ENCODE results near the gene SOCS2. TPM values are rescaled to one million over a fixed set of nuclear protein-coding genes. Genes with fewer than 3 reads are reported as not detected.
A peak's percentile ranks its signal among the peaks of the same experiment; 100 is the strongest.

Gene SOCS2
- total RNA-seq, 1 experiment from 2014 or later: 15.2 TPM

GRCh38 chr12:93573552-93574223 is 1.2 kb downstream of the SOCS2 start:
- DNase-seq (ENCODE audit: low read depth, low spot score): no peak
- TF ChIP-seq CBX3 (IDR thresholded peaks at IDR 0.05; ENCODE audit: low read depth) (no peak), CEBPB (IDR thresholded peaks at IDR 0.05; ENCODE audit: low read depth) (no peak), ZFX (IDR thresholded peaks at IDR 0.05) (no peak), ELF1 (IDR thresholded peaks at IDR 0.05; ENCODE audit: borderline replicate concordance, low read depth) (no peak)
- H3K79me2 ChIP-seq (ENCODE audit: insufficient read depth, low read length): peaks cover 26% of the 10 kb centered on the region

GRCh38 chr12:93577222-93577621 is 4.7 kb downstream of the SOCS2 start:
- BruUV-seq (replicated peaks): no TSS peak
- no peak for DNase-seq (ENCODE audit: low read depth, low spot score)
- no peak for TF ChIP-seq SP1 (IDR thresholded peaks at IDR 0.05; ENCODE audit: low read depth)
- no peak for TF ChIP-seq POLR2AphosphoS5 (IDR thresholded peaks at IDR 0.05; ENCODE audit: low read depth, low read length)
- TF ChIP-seq CBX3 (IDR thresholded peaks at IDR 0.05; ENCODE audit: low read depth): no peak
- ChIA-PET RAD21 (ENCODE audit: low non-redundant PET in 1 of 2, low total read pairs in 2 of 2, uncharacterized antibody in 2 of 2, unreplicated experiment in 2 of 2) (no interaction called here), POLR2A (no interaction called here), CTCF (no interaction called here)
- intact Hi-C loops (cut with micrococcal nuclease): no loop called here
- H3K27ac ChIP-seq (ENCODE audit: low read depth, low read length): no peak overlapping the region
- no peaks in the 10 kb centered on the region for H3K9me3 ChIP-seq (ENCODE audit: control insufficient read depth in 1 of 2, insufficient read depth in 1 of 2, low read depth in 1 of 2, low read length in 2 of 2)
- no peak overlapping the region for H3K4me2 ChIP-seq (ENCODE audit: low read length)
- ATAC-seq: no peak
- H3K4me3 ChIP-seq (replicated peaks in 1 of 2; ENCODE audit: low read depth in 1 of 2, low read length in 2 of 2): no peak overlapping the region
- H4K20me1 ChIP-seq (ENCODE audit: insufficient read depth): no peaks in the 10 kb centered on the region
- H3K4me1 ChIP-seq (ENCODE audit: control insufficient read depth in 1 of 2, insufficient read depth in 2 of 2, low read length in 2 of 2): peaks cover 0 to 9% of the 10 kb centered on the region in 2 experiments; a peak in 3 of 4 replicates
- peaks cover 23% of the 10 kb centered on the region for H3K79me2 ChIP-seq (ENCODE audit: insufficient read depth, low read length)
- no peaks in the 10 kb centered on the region for H3K9me2 ChIP-seq (ENCODE audit: insufficient read depth)
- H3K9ac ChIP-seq (ENCODE audit: low read length): no peak overlapping the region
- H2AFZ ChIP-seq (ENCODE audit: low read depth, low read length, poor library complexity, severe bottlenecking): no peak overlapping the region
- H3K27me3 ChIP-seq (ENCODE audit: insufficient read depth, low read length): no peaks in the 10 kb centered on the region
- peaks cover 0 to 18% of the 10 kb centered on the region in 2 experiments; a peak in 1 of 4 replicates for H3K36me3 ChIP-seq (ENCODE audit: control insufficient read depth in 1 of 2, insufficient read depth in 2 of 2, low read length in 2 of 2)

More at GRCh38 chr12:93573552-93574223, 1.2 kb downstream of the SOCS2 start:
- H3K4me2 ChIP-seq (ENCODE audit: low read length): no peak overlapping the region
- CTCF ChIA-PET: no interaction called here
- BruUV-seq (replicated peaks): TSS peak; percentile 32
- peaks cover 0 to 18% of the 10 kb centered on the region in 2 experiments; a peak in 1 of 4 replicates for H3K36me3 ChIP-seq (ENCODE audit: control insufficient read depth in 1 of 2, insufficient read depth in 2 of 2, low read length in 2 of 2)
- intact Hi-C loops (cut with micrococcal nuclease): no loop called here
- H3K27ac ChIP-seq (ENCODE audit: low read depth, low read length): no peak overlapping the region
- H3K27me3 ChIP-seq (ENCODE audit: insufficient read depth, low read length): no peaks in the 10 kb centered on the region
- H3K9ac ChIP-seq (ENCODE audit: low read length): no peak overlapping the region
- POLR2A ChIA-PET: no interaction called here
- no peaks in the 10 kb centered on the region for H4K20me1 ChIP-seq (ENCODE audit: insufficient read depth)
- RAD21 ChIA-PET (ENCODE audit: low non-redundant PET in 1 of 2, low total read pairs in 2 of 2, uncharacterized antibody in 2 of 2, unreplicated experiment in 2 of 2): no interaction called here
- H3K4me1 ChIP-seq (ENCODE audit: control insufficient read depth in 1 of 2, insufficient read depth in 2 of 2, low read length in 2 of 2): peaks cover 2 to 24% of the 10 kb centered on the region in 2 experiments; a peak in 3 of 4 replicates
- no peaks in the 10 kb centered on the region for H3K9me2 ChIP-seq (ENCODE audit: insufficient read depth)
- ATAC-seq: no peak
- H3K9me3 ChIP-seq (ENCODE audit: control insufficient read depth in 1 of 2, insufficient read depth in 1 of 2, low read depth in 1 of 2, low read length in 2 of 2): no peaks in the 10 kb centered on the region
- H3K4me3 ChIP-seq (replicated peaks in 1 of 2; ENCODE audit: low read depth in 1 of 2, low read length in 2 of 2): no peak overlapping the region
- no peak overlapping the region for H2AFZ ChIP-seq (ENCODE audit: low read depth, low read length, poor library complexity, severe bottlenecking)

All from HCT116 (cell line).